ENCODE results near the gene RNF31.

RNF31 gene

GRCh38 chr14:24110523-24110922, 36.8 kb upstream of the RNF31 start:
- no peaks in the 10 kb centered on the region for H3K27me3 ChIP-seq (ENCODE audit: insufficient read depth, low read depth, severe bottlenecking)
- H3K4me3 ChIP-seq (ENCODE audit: low read depth, low read length), result no peak overlapping the region
- H3K9me3 ChIP-seq (ENCODE audit: severe bottlenecking), result no peaks in the 10 kb centered on the region
- TF ChIP-seq CTCF (IDR thresholded peaks at IDR 0.05; ENCODE audit: low read depth, low read length), result no peak
- no peaks in the 10 kb centered on the region for H3K36me3 ChIP-seq
- DNase-seq, result no peak
- H3K27ac ChIP-seq, result no peak overlapping the region

- H3K9me3 ChIP-seq (ENCODE audit: severe bottlenecking), result no peaks in the 10 kb centered on the region
- H3K4me3 ChIP-seq (ENCODE audit: low read depth, low read length), result peak overlapping the region; percentile 72
- TF ChIP-seq CTCF (IDR thresholded peaks at IDR 0.05; ENCODE audit: low read depth, low read length), result no peak
- H3K36me3 ChIP-seq, result peaks cover 21% of the 10 kb centered on the region
- DNase-seq, result no peak
- peak overlapping the region; percentile 97 for H3K27ac ChIP-seq
- H3K27me3 ChIP-seq (ENCODE audit: insufficient read depth, low read depth, severe bottlenecking), result no peaks in the 10 kb centered on the region
These were observed 33.9 kb upstream of the RNF31 start for GRCh38 chr14:24113379-24113800.

GRCh38 chr14:24113801-24114531, 33.3 kb upstream of the RNF31 start:
- H3K27me3 ChIP-seq (ENCODE audit: insufficient read depth, low read depth, severe bottlenecking), result no peaks in the 10 kb centered on the region
- TF ChIP-seq CTCF (IDR thresholded peaks at IDR 0.05; ENCODE audit: low read depth, low read length), result no peak
- peak overlapping the region; percentile 72 for H3K4me3 ChIP-seq (ENCODE audit: low read depth, low read length)
- H3K9me3 ChIP-seq (ENCODE audit: severe bottlenecking), result no peaks in the 10 kb centered on the region
- peaks cover 27% of the 10 kb centered on the region for H3K36me3 ChIP-seq
- peak; percentile 95 for DNase-seq
- H3K27ac ChIP-seq, result peak overlapping the region; percentile 97

GRCh38 chr14:24114532-24115421, 32.5 kb upstream of the RNF31 start, which contains the start of the genes DCAF11 and NRL:
TSS of gene DCAF11 (plus strand) at chr14:24114777. CDS start at chr14:24115595, 818 bp downstream.
TSS of gene NRL (minus strand) at chr14:24114949. CDS start at chr14:24082848, 32,101 bp downstream.
- H3K27ac ChIP-seq, result peak within 1 kb of the TSS; percentile 97
- H3K9me3 ChIP-seq (ENCODE audit: severe bottlenecking), result no peaks in the 10 kb centered on the region
- DNase-seq, result peak; percentile 99
- no peaks in the 10 kb centered on the region for H3K27me3 ChIP-seq (ENCODE audit: insufficient read depth, low read depth, severe bottlenecking)
- peaks cover 35% of the 10 kb centered on the region for H3K36me3 ChIP-seq
- H3K4me3 ChIP-seq (ENCODE audit: low read depth, low read length), result peak within 1 kb of the TSS; percentile 72
- TF ChIP-seq CTCF (IDR thresholded peaks at IDR 0.05; ENCODE audit: low read depth, low read length), result no peak

GRCh38 chr14:24115422-24116127, 31.7 kb upstream of the RNF31 start:
- Histone ChIP-seq H3K36me3 (peaks cover 37% of the 10 kb centered on the region), H3K9me3 (ENCODE audit: severe bottlenecking) (no peaks in the 10 kb centered on the region), H3K27ac (peak overlapping the region; percentile 45), H3K27me3 (ENCODE audit: insufficient read depth, low read depth, severe bottlenecking) (no peaks in the 10 kb centered on the region), H3K4me3 (ENCODE audit: low read depth, low read length) (peak overlapping the region; percentile 72)
- no peak for TF ChIP-seq CTCF (IDR thresholded peaks at IDR 0.05; ENCODE audit: low read depth, low read length)
- no peak for DNase-seq
